HG03565 (cell line): ENCODE results near the gene ASB3.
"Not testable (repeated sequence)": the region's sequence is repeated elsewhere in the genome, so short reads cannot be mapped to it uniquely, and the experiment has no call there.

Source experiments
- ATAC-seq: cut with Tn5 transposase; IDR thresholded peaks from one replicate; pipeline ENCODE4 v1.9.1; 2021; ENCODE audit warnings: mild to moderate bottlenecking, moderate library complexity; ENCODE audit not compliant: unreplicated experiment

Gene ASB3

GRCh38 chr2:53787614-53788289 is 999 bp upstream of the ASB3 start:
- no peak for ATAC-seq

- peak; percentile 3 for ATAC-seq
Measured at GRCh38 chr2:53786352-53786704, 425 bp downstream of the ASB3 start.

DNA sequence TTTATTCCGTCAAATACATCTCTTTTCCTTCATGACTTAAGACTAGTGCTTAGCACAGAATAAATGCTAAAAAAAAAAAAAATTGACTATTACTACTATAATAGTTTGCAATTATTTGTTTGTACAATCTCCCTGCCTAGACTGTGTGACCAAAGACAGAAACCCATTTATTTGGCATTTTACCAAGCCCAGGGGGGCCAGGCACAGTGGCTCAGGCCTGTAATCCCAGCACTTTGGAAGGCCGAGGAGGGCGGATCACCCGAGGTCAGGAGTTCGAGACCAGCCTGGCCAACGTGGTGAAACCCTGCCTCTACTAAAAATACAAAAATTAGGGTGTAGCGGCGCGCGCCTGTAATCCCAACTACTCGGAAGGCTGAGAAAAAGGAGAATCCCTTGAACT is 1.4 kb downstream of the ASB3 start:
- no peak for ATAC-seq

DNA sequence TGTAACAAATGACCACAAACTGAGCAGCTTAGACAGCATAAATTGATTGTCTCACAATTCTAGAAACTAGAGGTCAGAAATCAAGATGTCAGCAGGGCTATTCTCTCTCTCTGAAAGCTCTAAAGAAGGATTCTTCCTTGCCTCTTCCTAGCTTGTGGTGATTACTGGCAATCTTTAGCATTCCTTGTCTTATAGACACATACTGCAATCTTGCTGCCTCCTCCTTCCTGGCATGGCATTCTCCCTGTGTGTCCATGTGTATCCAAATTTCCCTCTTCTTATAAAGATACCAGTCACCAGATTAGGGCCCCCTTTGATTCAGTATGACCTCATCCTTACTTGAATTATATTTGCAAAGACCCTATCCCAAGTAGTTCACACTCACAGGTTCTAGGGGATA is 2.3 kb downstream of the ASB3 start:
- ATAC-seq, result no peak

- no peak for ATAC-seq
Measured at GRCh38 chr2:53782676-53783075, 4.1 kb downstream of the ASB3 start.

GRCh38 chr2:53780056-53780455 is 6.7 kb downstream of the ASB3 start:
- no peak for ATAC-seq

- ATAC-seq, result no peak
Measured at GRCh38 chr2:53778536-53779162, 8.1 kb downstream of the ASB3 start.

- ATAC-seq, result no peak
Measured at GRCh38 chr2:53777134-53777533, 9.6 kb downstream of the ASB3 start.

- no peak for ATAC-seq
Measured at GRCh38 chr2:53770264-53770663, 16.5 kb downstream of the ASB3 start.

DNA sequence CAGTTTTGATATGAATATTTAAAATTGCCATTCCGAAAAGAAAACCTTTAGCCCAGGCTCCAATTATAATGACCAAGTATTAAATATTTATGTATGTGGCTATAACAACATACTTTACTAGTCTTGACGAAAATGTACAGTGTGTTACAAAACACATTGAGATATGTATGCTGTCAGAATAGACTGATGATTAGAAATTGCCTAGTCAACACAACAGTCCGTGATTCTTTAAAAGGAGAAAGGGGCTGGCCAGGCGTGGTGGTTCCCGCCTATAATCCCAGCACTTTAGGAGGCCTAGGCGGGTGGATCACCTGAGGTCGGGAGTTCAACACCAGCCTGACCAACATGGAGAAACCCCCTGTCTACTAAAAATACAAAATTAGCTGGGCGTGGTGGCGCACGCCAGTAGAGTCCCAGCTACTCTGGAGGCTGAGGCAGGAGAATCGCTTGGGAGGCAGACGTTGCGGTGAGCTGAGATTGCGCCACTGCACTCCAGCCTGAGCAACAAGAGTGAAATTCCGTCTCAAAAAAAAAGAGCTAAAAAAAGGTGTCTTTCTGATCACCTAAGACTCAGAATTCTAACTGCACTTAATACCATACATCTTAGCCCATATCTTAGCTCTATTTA is 17.3 kb downstream of the ASB3 start:
- ATAC-seq, result no peak

- ATAC-seq, result peak; percentile 27
Measured at GRCh38 chr2:53768242-53768542, 18.6 kb downstream of the ASB3 start.

- peak; percentile 88 for ATAC-seq
Measured at GRCh38 chr2:53767405-53768241, 19.1 kb downstream of the ASB3 start, which contains the start of gene CHAC2. Gene CHAC2, plus strand, starts transcription at chr2:53767804. Its CDS starts 83 bp downstream, at chr2:53767887.

- ATAC-seq, result no peak
Measured at GRCh38 chr2:53765767-53766166, 21.0 kb downstream of the ASB3 start.

GRCh38 chr2:53757206-53757605 is 29.5 kb downstream of the ASB3 start:
- ATAC-seq, result not testable (repeated sequence)

DNA sequence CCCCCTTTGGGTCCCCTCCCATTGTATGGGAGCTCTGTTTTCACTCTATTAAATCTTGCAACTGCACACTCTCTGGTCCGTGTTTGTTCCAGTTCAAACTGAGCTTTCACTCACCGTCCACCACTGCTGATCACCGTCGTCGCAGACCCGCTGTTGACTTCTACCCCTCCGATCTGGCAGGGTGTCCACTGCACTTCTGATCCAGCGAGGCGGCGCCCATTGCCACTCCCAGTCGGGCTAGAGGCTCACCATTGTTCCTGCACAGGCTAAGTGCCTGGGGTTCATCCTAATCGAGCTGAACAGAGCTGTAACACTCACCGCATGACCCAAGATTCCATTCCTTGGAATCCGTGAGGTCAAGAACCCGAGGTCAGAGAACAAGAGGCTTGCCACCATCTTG is 30.1 kb downstream of the ASB3 start:
- no peak for ATAC-seq

DNA sequence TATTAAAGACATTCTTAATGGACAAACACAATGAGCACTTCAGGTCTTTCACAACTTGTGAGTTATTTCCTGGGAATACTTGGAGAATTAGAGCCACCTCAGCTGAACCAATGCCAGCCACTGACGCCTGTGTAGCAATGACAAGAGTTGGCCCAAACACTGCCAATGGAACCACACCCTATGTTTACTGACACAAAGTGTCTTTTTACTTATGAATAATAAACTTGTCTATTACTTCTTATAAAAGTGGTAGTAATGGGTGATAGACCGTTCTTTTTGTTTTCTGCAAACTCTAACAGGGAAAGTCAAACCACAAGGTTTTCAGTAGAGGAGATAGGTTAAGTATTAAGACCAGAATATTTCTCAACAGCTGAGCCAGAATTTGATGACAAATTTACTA is 31.6 kb downstream of the ASB3 start:
- ATAC-seq, result no peak

DNA sequence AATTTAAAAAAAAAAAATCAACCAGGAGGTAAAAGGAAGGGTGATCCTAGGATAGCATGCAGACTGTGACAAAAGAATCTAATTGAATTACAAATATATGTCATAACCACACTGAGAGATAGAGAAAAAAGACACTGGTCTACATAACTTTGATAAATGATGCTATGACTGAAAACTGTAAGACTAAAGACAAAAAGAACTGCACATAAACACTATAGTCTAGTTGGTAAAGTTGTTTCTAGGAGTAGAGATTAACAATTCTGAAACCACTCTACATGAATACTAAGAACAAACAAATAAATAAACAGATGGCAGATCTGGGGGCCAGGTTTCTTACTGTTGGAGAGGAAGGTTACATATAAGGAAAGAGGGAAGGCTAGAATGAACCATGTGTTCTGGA is 33.7 kb downstream of the ASB3 start:
- ATAC-seq, result no peak

DNA sequence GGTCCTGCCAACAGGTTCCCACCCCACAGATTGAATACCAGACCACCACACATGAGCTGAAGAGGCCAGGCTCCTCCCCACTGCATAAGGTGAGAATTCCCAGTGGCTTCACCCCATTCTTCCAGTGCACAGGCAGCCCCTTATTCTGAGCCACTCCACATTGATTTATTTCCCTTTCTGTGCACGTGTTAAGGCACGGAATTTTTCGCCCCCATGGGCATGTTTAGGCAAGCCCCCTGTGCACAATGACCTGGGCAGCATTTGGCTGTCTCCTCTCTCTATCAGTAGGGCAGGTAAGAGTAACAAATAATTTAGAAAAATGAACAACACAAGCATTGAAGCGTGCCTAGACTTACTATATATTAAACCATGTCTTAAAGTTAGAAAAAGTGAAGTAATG is 34.4 kb downstream of the ASB3 start:
- no peak for ATAC-seq

GRCh38 chr2:53751728-53752127 is 35.0 kb downstream of the ASB3 start:
- peak; percentile 98 for ATAC-seq

DNA sequence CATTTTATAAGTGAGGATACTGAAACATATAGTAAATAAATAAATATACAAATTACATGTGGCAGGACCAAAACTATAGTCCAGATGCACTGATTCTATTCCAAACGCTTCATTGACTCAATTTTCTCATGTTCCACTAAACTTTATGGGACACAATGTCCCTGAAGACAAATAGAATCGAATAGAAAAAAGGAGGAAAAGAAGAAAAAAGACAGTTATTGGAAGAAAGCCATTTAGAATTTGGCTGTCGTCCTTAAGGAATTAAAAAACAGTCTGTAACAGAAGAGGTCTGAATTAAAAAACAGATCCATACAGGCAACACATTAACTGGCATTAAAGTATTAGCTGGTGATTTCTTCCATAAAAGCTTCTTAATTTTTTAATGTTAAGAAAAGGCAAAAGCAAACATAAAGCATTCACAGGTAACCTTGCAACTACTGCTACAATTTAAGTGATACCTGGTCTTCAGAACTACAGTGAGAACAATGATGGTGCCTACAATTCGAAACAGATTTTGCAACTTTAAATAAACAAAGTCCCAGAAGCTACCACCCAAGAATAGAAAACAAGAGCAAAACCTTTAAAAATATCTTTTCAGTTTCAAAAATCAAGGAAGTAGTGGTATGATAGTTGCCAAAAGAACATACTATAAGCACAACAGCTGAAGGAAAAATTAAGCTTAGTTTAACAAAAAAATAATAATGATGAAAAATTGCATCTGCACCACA is 36.5 kb downstream of the ASB3 start:
- ATAC-seq, result no peak
